OCI-LY3 (cell line): ENCODE data around the gene SEC14L6.

ENCODE experiments used
- CTCF ChIP-seq: fragments of 200-600, 300-600 bp; sonication (generic); IDR thresholded peaks from 2 replicates; pipeline ENCODE4 v1.5.1; 2014; ENCODE audit warnings: antibody characterized with exemption, low read length, low read depth
- EZH2phosphoT487 ChIP-seq: fragments of 200-600 bp; shearing (Covaris generic); IDR thresholded peaks from 2 replicates; pipeline ENCODE4 v1.6.1; 2018; ENCODE audit warnings: antibody characterized with exemption, mixed run types, low read depth

- no peak for TF ChIP-seq CTCF
- TF ChIP-seq EZH2phosphoT487, result no peak
These were observed 59.9 kb downstream of the SEC14L6 start for GRCh38 chr22:30486661-30487115.
